Gastrocnemius medialis (tissue), 4 donors: ENCODE data around the gene HEY2. TPM values are rescaled to one million over a fixed set of nuclear protein-coding genes. Genes with fewer than 3 reads are reported as not detected.
A peak's percentile ranks its signal among the peaks of the same experiment; 100 is the strongest.

ENCODE experiments used
- ATAC-seq, 2 donors: fragments of 150-250 bp; one replicate each; pipeline ENCODE4 v1.9.1; 2016
- DNase-seq, 2 donors: peaks; one replicate each; pipeline ENCODE4 v3.0.0-alpha.2; 2019
- H3K27ac ChIP-seq, 4 donors: fragments of 200-600 bp; sonication (generic); 1 replicate in 1 of 4; 2 replicates in 3 of 4; pipeline ENCODE4 v1.5.1; 2016 to 2018; ENCODE audit warnings: mild to moderate bottlenecking in 2 of 4, moderate library complexity in 1 of 4
- H3K27me3 ChIP-seq, 3 donors: fragments of 200-600 bp; sonication (generic) in 2 of 3; 1 replicate in 1 of 3; 2 replicates in 2 of 3; pipeline versions ENCODE4 v1.5.1 to v1.6.0; 2016 to 2019; ENCODE audit warnings: mild to moderate bottlenecking in 1 of 3, moderate library complexity in 1 of 3
- H3K36me3 ChIP-seq, 2 donors: fragments of 200-600 bp; sonication (generic) in 1 of 2; one replicate each; pipeline ENCODE4 v1.5.1; 2017 to 2018
- H3K4me1 ChIP-seq, 2 donors: fragments of 200-600 bp; sonication (generic) in 1 of 2; one replicate each; pipeline ENCODE4 v1.5.1; 2016 to 2017; ENCODE audit warnings: mild to moderate bottlenecking in 2 of 2
- H3K4me3 ChIP-seq, 4 donors: fragments of 200-600 bp; sonication (generic) in 3 of 4; 1 replicate in 1 of 4; 2 replicates in 3 of 4; pipeline ENCODE4 v1.5.1; 2016 to 2019; ENCODE audit warnings: mild to moderate bottlenecking in 2 of 4
- H3K9me3 ChIP-seq, 3 donors: fragments of 200-600 bp; sonication (generic) in 2 of 3; 1 replicate in 1 of 3; 2 replicates in 2 of 3; pipeline ENCODE4 v1.5.1; 2016 to 2019
- POLR2A ChIP-seq, 2 donors: fragments of 450-650 bp; IDR thresholded peaks; one replicate each; pipeline ENCODE4 v1.6.1; 2017; ENCODE audit warnings: antibody characterized with exemption in 2 of 2, mild to moderate bottlenecking in 2 of 2, moderate library complexity in 2 of 2
- in situ Hi-C, 4 donors: fragments of 200-750 bp; cut with MboI; loops; one replicate each; pipeline versions ENCODE4 v1.15.0 to v1.8.0; 2017; ENCODE audit warnings: low sequenced_read_pairs in 4 of 4
- intact Hi-C: fragments of 100-400 bp; cut with DNase I; formaldehyde crosslinking; loops from one replicate; pipeline ENCODE4 v1.15.1; 2023; ENCODE audit warnings: low total_unique reads
- total RNA-seq, 4 donors: library from RNA; depleted of rRNA; stranded (reverse); fragments of >200 nt; gene quantifications; one replicate each; pipeline versions ENCODE4 v1.1.0 to v1.2.3, GENCODE V29; 2016
- TF ChIP-seq, protein P1 (sequence below), 5 experiments: fragments of 450-650 bp in 3 of 5; fragments of 200-600 bp in 2 of 5; sonication (generic) in 2 of 5; IDR thresholded peaks in 4 of 5; conservative IDR thresholded peaks in 1 of 5; 1 replicate in 4 of 5; 2 replicates in 1 of 5; pipeline ENCODE4 v1.5.1; 2016 to 2019; ENCODE audit warnings: antibody characterized with exemption in 5 of 5, mild to moderate bottlenecking in 3 of 5, moderate library complexity in 3 of 5

HEY2 gene
- total RNA-seq, 4 donors from 2014 or later = 5.9 to 9.0 (median 7.4) TPM

DNA sequence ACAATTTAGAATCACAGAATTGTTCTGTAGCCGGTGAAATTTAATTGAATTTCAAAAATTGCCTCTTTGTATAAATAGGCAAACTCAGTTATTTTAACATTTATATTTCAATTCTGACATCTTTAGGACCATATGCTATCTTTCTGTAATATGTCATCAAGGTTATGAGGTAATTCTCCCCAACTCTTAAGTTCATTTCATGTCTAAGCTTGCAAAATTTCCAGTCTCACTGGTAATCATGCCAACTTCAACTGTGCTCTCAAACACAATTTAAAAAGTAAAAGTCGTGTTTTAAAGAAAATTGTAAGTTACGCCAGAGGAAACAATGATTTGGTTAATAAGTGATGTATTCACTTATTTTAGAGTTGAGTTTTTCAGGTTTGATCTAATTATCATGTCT lies 42.7 kb downstream of the HEY2 start:
- in situ Hi-C loops = no loop called here
- Histone ChIP-seq H3K4me3 (peak overlapping the region; percentile 76 to 97 (median 89)), H3K27ac (peak overlapping the region in 2 of 4 donors; percentile 90 to 91), H3K9me3 (no peaks in the 10 kb centered on the region), H3K4me1 (peaks cover 19% of the 10 kb centered on the region in 2 donors), H3K36me3 (no peaks in the 10 kb centered on the region), H3K27me3 (no peaks in the 10 kb centered on the region)
- intact Hi-C loops = loop anchor here (5.0 kb wide), 1 partner anchor 65 kb away; no protein-coding TSS in a partner anchor
- no peak for TF ChIP-seq POLR2A (IDR thresholded peaks at IDR 0.05)
- TF ChIP-seq, protein P1, sequence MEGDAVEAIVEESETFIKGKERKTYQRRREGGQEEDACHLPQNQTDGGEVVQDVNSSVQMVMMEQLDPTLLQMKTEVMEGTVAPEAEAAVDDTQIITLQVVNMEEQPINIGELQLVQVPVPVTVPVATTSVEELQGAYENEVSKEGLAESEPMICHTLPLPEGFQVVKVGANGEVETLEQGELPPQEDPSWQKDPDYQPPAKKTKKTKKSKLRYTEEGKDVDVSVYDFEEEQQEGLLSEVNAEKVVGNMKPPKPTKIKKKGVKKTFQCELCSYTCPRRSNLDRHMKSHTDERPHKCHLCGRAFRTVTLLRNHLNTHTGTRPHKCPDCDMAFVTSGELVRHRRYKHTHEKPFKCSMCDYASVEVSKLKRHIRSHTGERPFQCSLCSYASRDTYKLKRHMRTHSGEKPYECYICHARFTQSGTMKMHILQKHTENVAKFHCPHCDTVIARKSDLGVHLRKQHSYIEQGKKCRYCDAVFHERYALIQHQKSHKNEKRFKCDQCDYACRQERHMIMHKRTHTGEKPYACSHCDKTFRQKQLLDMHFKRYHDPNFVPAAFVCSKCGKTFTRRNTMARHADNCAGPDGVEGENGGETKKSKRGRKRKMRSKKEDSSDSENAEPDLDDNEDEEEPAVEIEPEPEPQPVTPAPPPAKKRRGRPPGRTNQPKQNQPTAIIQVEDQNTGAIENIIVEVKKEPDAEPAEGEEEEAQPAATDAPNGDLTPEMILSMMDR (IDR thresholded peaks at IDR 0.05 in 4 of 5, conservative IDR thresholded peaks at IDR 0.05 in 1 of 5) = no peak
- DNase-seq (no peak), ATAC-seq (no peak)

DNA sequence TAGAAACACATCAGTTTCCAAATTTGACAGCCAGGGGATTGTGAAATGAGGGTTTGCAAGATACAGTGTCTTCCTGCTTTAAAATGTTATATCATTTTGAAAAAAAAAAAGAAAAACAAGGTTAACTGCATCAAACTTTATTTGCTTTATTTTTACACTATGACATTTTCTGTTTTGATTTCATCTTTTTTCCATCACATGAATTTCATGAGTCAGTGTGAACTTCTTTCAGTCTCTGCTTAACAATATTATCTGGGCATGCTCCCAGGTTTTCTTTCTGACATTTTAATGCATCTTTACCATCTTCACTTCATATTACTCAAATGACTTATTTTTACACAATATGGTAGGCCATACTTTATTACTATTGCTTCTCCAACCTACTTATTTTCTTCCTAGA lies 43.2 kb downstream of the HEY2 start:
- no peaks in the 10 kb centered on the region for H3K9me3 ChIP-seq
- in situ Hi-C loops = no loop called here
- peak overlapping the region in 2 of 4 donors; percentile 76 to 95 for H3K4me3 ChIP-seq
- H3K27ac ChIP-seq = peak overlapping the region in 2 of 4 donors; percentile 15 to 25
- no peaks in the 10 kb centered on the region for H3K27me3 ChIP-seq
- intact Hi-C loops = loop anchor here (5.0 kb wide), 1 partner anchor 65 kb away; no protein-coding TSS in a partner anchor
- no peaks in the 10 kb centered on the region for H3K36me3 ChIP-seq
- DNase-seq (no peak), ATAC-seq (no peak)
- H3K4me1 ChIP-seq = peaks cover 19% of the 10 kb centered on the region in 2 donors
- no peak for TF ChIP-seq POLR2A (IDR thresholded peaks at IDR 0.05)
- TF ChIP-seq, protein P1 (IDR thresholded peaks at IDR 0.05 in 4 of 5, conservative IDR thresholded peaks at IDR 0.05 in 1 of 5) = no peak

DNA sequence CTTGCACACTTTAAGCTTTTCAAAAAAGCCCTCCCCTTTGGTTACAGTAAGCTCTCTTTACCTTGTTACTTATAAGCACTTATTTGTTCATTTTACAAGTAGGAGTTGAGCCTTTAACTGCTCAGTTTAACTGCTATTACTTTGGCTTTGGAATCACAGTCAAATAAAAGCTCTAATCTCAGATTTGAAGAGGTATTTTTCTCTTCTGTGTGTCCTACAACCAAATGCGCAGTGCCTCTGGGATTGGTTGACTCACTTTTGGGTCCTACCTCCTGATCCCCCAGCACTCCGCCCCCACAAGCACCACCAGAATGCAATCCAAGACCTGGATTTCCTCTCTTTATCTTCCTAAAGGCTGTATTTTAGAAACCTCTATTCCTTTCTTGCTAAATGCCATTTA lies 43.8 kb downstream of the HEY2 start:
- Histone ChIP-seq H3K36me3 (no peaks in the 10 kb centered on the region), H3K4me3 (peak overlapping the region in 1 of 4 donors; percentile 3), H3K9me3 (no peaks in the 10 kb centered on the region), H3K27ac (peak overlapping the region in 3 of 4 donors; percentile 15 to 49 (median 25)), H3K27me3 (no peaks in the 10 kb centered on the region), H3K4me1 (peaks cover 19% of the 10 kb centered on the region in 2 donors)
- intact Hi-C loops (loop anchor here (5.0 kb wide), 1 partner anchor 64 kb away; no protein-coding TSS in a partner anchor), in situ Hi-C loops (no loop called here)
- ATAC-seq (no peak), DNase-seq (no peak)
- TF ChIP-seq, protein P1 (IDR thresholded peaks at IDR 0.05 in 4 of 5, conservative IDR thresholded peaks at IDR 0.05 in 1 of 5) = no peak
- TF ChIP-seq POLR2A (IDR thresholded peaks at IDR 0.05) = no peak

DNA sequence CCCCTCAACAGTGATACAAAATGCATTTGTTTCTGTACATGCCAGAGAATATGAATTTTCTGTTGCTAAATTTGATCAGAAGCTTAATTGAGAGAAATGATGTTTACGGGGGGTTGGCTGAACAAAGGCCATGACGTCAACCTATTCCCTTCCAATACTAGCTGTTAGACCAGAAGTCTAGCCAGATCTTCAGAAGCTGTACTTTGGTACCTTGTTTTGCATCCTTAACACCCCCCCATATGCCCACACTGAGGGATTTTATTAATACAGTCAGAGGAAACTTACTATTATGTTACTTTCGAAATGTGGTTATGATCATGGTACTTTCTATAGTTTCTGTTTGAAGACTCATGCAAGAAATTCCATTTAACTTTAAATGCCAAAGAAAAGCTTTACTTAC lies 44.4 kb downstream of the HEY2 start:
- Histone ChIP-seq H3K27me3 (no peaks in the 10 kb centered on the region), H3K4me1 (peaks cover 19% of the 10 kb centered on the region in 2 donors), H3K4me3 (peak overlapping the region in 1 of 4 donors; percentile 3), H3K36me3 (no peaks in the 10 kb centered on the region), H3K9me3 (no peaks in the 10 kb centered on the region), H3K27ac (peak overlapping the region in 3 of 4 donors; percentile 8 to 49 (median 25))
- no peak for DNase-seq
- ATAC-seq = no peak
- intact Hi-C loops = loop anchor here (5.0 kb wide), 1 partner anchor 63 kb away; no protein-coding TSS in a partner anchor
- TF ChIP-seq, protein P1 (IDR thresholded peaks at IDR 0.05 in 4 of 5, conservative IDR thresholded peaks at IDR 0.05 in 1 of 5) = no peak
- TF ChIP-seq POLR2A (IDR thresholded peaks at IDR 0.05) = no peak
- in situ Hi-C loops = no loop called here
